H9 (cell line): ENCODE measurements around the gene RERE. TPM values are rescaled to one million over a fixed set of nuclear protein-coding genes. Genes with fewer than 3 reads are reported as not detected.

Experiments used
- DNase-seq: peaks from one replicate; pipeline ENCODE4 v3.0.0-alpha.2; 2017
- H2AFZ ChIP-seq: one replicate; pipeline ENCODE4 v1.6.1; 2013; ENCODE audit warnings: mild to moderate bottlenecking, low read length, control low read depth, moderate library complexity
- H2AK5ac ChIP-seq: 2 replicates; pipeline ENCODE4 v1.6.1; 2013; ENCODE audit warnings: low read length, control low read depth, mixed read lengths; ENCODE audit not compliant: insufficient read length
- H2BK120ac ChIP-seq: one replicate; pipeline ENCODE4 v1.6.1; 2013; ENCODE audit warnings: low read depth, mild to moderate bottlenecking, low read length, control low read depth, inconsistent platforms; ENCODE audit not compliant: poor library complexity, severe bottlenecking
- H2BK12ac ChIP-seq: 2 replicates; pipeline ENCODE4 v1.6.1; 2013; ENCODE audit warnings: low read length, control low read depth, mixed read lengths, low read depth; ENCODE audit not compliant: insufficient read length
- H2BK15ac ChIP-seq: 2 replicates; pipeline ENCODE4 v1.6.1; 2013; ENCODE audit warnings: low read depth, low read length, control low read depth
- H2BK20ac ChIP-seq: one replicate; pipeline ENCODE4 v1.6.1; 2013; ENCODE audit warnings: low read depth, mild to moderate bottlenecking, low read length, control low read depth, inconsistent platforms; ENCODE audit not compliant: poor library complexity, severe bottlenecking
- H2BK5ac ChIP-seq: 2 replicates; pipeline ENCODE4 v1.6.1; 2013; ENCODE audit warnings: low read length, control low read depth, mixed read lengths; ENCODE audit not compliant: insufficient read length
- H3K14ac ChIP-seq: 2 replicates; pipeline ENCODE4 v1.6.1; 2013; ENCODE audit warnings: low read length, control low read depth; ENCODE audit not compliant: insufficient read depth
- H3K18ac ChIP-seq: 2 replicates; pipeline ENCODE4 v1.6.1; 2013; ENCODE audit warnings: low read depth, mild to moderate bottlenecking, mixed read lengths, low read length, control low read depth; ENCODE audit not compliant: insufficient read length
- H3K23ac ChIP-seq: 2 replicates; pipeline ENCODE4 v1.6.1; 2013; ENCODE audit warnings: low read length, control low read depth, mixed read lengths, low read depth; ENCODE audit not compliant: insufficient read length
- H3K23me2 ChIP-seq: 2 replicates; pipeline ENCODE4 v1.6.1; 2013; ENCODE audit warnings: low read depth, mild to moderate bottlenecking, mixed read lengths, low read length, control low read depth; ENCODE audit not compliant: insufficient read length, poor library complexity, severe bottlenecking
- H3K27ac ChIP-seq: 2 replicates; pipeline ENCODE4 v1.5.1; 2013; ENCODE audit warnings: low read length, control low read depth, mixed read lengths, low read depth; ENCODE audit not compliant: insufficient read length
- H3K27me3 ChIP-seq: 2 replicates; pipeline ENCODE4 v1.6.1; 2013; ENCODE audit warnings: low read length, control low read depth, inconsistent platforms; ENCODE audit not compliant: insufficient read depth
- H3K4ac ChIP-seq: 2 replicates; pipeline ENCODE4 v1.6.1; 2013; ENCODE audit warnings: low read depth, mild to moderate bottlenecking, control low read depth, inconsistent platforms, low read length, moderate library complexity
- H3K4me1 ChIP-seq: 2 replicates; pipeline ENCODE4 v1.6.1; 2013; ENCODE audit warnings: low read length, control low read depth, inconsistent platforms; ENCODE audit not compliant: insufficient read depth
- H3K4me2 ChIP-seq: 2 replicates; pipeline ENCODE4 v1.6.1; 2013; ENCODE audit warnings: low read length, control low read depth, mixed read lengths; ENCODE audit not compliant: insufficient read length, insufficient read depth
- H3K56ac ChIP-seq: 2 replicates; pipeline ENCODE4 v1.6.1; 2013; ENCODE audit warnings: low read depth, mild to moderate bottlenecking, mixed read lengths, low read length, control low read depth; ENCODE audit not compliant: insufficient read length
- H3K79me1 ChIP-seq: 2 replicates; pipeline ENCODE4 v1.6.1; 2013; ENCODE audit warnings: low read depth, mild to moderate bottlenecking, moderate library complexity, low read length, control low read depth, inconsistent platforms; ENCODE audit not compliant: insufficient read depth, poor library complexity, severe bottlenecking
- H3K79me2 ChIP-seq: 2 replicates; pipeline ENCODE4 v1.6.1; 2013; ENCODE audit warnings: low read length, control low read depth, inconsistent platforms; ENCODE audit not compliant: insufficient read depth
- H3K9ac ChIP-seq: 2 replicates; pipeline ENCODE4 v1.6.1; 2013; ENCODE audit warnings: low read length, control low read depth, mixed read lengths; ENCODE audit not compliant: insufficient read length; ENCODE audit errors: extremely low read depth
- H3K9me3 ChIP-seq: one replicate; pipeline ENCODE4 v1.6.1; 2013; ENCODE audit warnings: low read depth, low read length, inconsistent platforms; ENCODE audit not compliant: control insufficient read depth
- H3T11ph ChIP-seq: one replicate; pipeline ENCODE4 v1.6.1; 2013; ENCODE audit warnings: mild to moderate bottlenecking, low read length, control low read depth, inconsistent platforms
- H4K20me1 ChIP-seq: one replicate; pipeline ENCODE4 v1.6.1; 2013; ENCODE audit not compliant: control insufficient read depth, insufficient read length, insufficient read depth
- H4K5ac ChIP-seq: 2 replicates; pipeline ENCODE4 v1.6.1; 2013; ENCODE audit warnings: low read depth, mild to moderate bottlenecking, mixed read lengths, low read length, control low read depth; ENCODE audit not compliant: insufficient read length
- H4K8ac ChIP-seq: replicated peaks from 2 replicates; pipeline ENCODE4 v1.6.1; 2013; ENCODE audit warnings: low read length, control low read depth, mixed read lengths, low read depth; ENCODE audit not compliant: insufficient read length
- H4K91ac ChIP-seq: 2 replicates; pipeline ENCODE4 v1.6.1; 2013; ENCODE audit warnings: low read depth, mild to moderate bottlenecking, moderate library complexity, mixed read lengths, low read length, control low read depth; ENCODE audit not compliant: insufficient read length
- H3K27ac Mint-ChIP-seq, 3 experiments: 2 replicates in 2 of 3; 3 replicates in 1 of 3; pipeline ENCODE4 v1.8.0; 2020 to 2021; ENCODE audit warnings: mixed read lengths in 3 of 3, mild to moderate bottlenecking in 1 of 3, moderate library complexity in 1 of 3
- H3K27me3 Mint-ChIP-seq: 2 replicates; pipeline ENCODE4 v1.8.0; 2021; ENCODE audit warnings: low read depth, mild to moderate bottlenecking, moderate library complexity, mixed read lengths
- H3K36me3 Mint-ChIP-seq, 3 experiments: 2 replicates in 2 of 3; 3 replicates in 1 of 3; pipeline ENCODE4 v1.8.0; 2020 to 2021; ENCODE audit warnings: low read depth in 3 of 3, mixed read lengths in 3 of 3; ENCODE audit not compliant: insufficient read depth in 1 of 3
- H3K4me1 Mint-ChIP-seq, 2 experiments: 2 replicates each; pipeline ENCODE4 v1.8.0; 2020; ENCODE audit warnings: mixed read lengths in 2 of 2
- H3K4me3 Mint-ChIP-seq, 2 experiments: 2 replicates in 1 of 2; 3 replicates in 1 of 2; pipeline ENCODE4 v1.8.0; 2020 to 2021; ENCODE audit warnings: mild to moderate bottlenecking in 2 of 2, mixed read lengths in 2 of 2, moderate library complexity in 1 of 2
- H3K9me3 Mint-ChIP-seq, 2 experiments: 2 replicates in 1 of 2; 3 replicates in 1 of 2; pipeline ENCODE4 v1.8.0; 2020; ENCODE audit warnings: mild to moderate bottlenecking in 2 of 2, mixed read lengths in 2 of 2, moderate library complexity in 1 of 2
- CTCF ChIP-seq: fragments of 200-600 bp; sonication (generic); conservative IDR thresholded peaks from 3 replicates; pipeline ENCODE4 v1.8.0; 2021; ENCODE audit warnings: antibody characterized with exemption, mild to moderate bottlenecking
- WGBS: extraction: QIAGEN DNeasy Blood & Tissue Kit; methylation state at CpG from one replicate; pipeline ENCODE4 v1.1.7; 2013; ENCODE audit warnings: missing lambda C conversion rate, low lambda C conversion rate, mixed read lengths; ENCODE audit not compliant: insufficient read length; ENCODE audit errors: extremely low coverage; 5-methylcytosine and 5-hydroxymethylcytosine counted together
- total RNA-seq: library from RNA; stranded (reverse); gene quantifications from 2 replicates; pipeline ENCODE4 v1.2.1, GENCODE V29; 2021

The RERE gene
- total RNA-seq, 1 experiment from 2014 or later, result 103 TPM

GRCh38 chr1:8339203-8339600 is 478.2 kb downstream of the RERE start:
- Histone ChIP-seq H3K23me2 (no peaks in the 10 kb centered on the region), H4K5ac (no peak overlapping the region), H4K91ac (no peak overlapping the region), H3K14ac (no peak overlapping the region), H2BK5ac (no peak overlapping the region), H2AK5ac (no peak overlapping the region), H3K23ac (no peak overlapping the region), H2BK12ac (no peak overlapping the region), H3K79me1 (no peaks in the 10 kb centered on the region), H4K8ac (no peak overlapping the region), H3T11ph (no peak overlapping the region), H2BK120ac (no peak overlapping the region), H3K9me3 (no peaks in the 10 kb centered on the region), H3K4ac (no peak overlapping the region), H2BK15ac (no peak overlapping the region), H3K4me2 (no peak overlapping the region), H3K27me3 (no peaks in the 10 kb centered on the region), H3K56ac (no peak overlapping the region), H3K4me1 (no peaks in the 10 kb centered on the region), H3K27ac (no peak overlapping the region), H2BK20ac (no peak overlapping the region), H3K18ac (no peak overlapping the region), H4K20me1 (no peaks in the 10 kb centered on the region), H3K79me2 (no peaks in the 10 kb centered on the region), H2AFZ (no peak overlapping the region), H3K9ac (no peak overlapping the region)
- no peak for TF ChIP-seq CTCF
- Mint-ChIP-seq H3K36me3 (peaks cover 2 to 6% (median 4%) of the 10 kb centered on the region in 3 experiments; a peak in 5 of 7 replicates), H3K4me1 (no peaks in the 10 kb centered on the region), H3K4me3 (no peak overlapping the region), H3K27ac (no peak overlapping the region; a peak in 1 of 7 replicates), H3K27me3 (peaks cover 2% of the 10 kb centered on the region), H3K9me3 (peaks cover 3 to 4% of the 10 kb centered on the region in 2 experiments; a peak in 4 of 5 replicates)
- WGBS, result no CpG with 5 or more reads among the region's 13 CpGs
- peak; percentile 33 for DNase-seq
